ENCODE data around the gene NEDD4L.

- TF ChIP-seq, protein P1, sequence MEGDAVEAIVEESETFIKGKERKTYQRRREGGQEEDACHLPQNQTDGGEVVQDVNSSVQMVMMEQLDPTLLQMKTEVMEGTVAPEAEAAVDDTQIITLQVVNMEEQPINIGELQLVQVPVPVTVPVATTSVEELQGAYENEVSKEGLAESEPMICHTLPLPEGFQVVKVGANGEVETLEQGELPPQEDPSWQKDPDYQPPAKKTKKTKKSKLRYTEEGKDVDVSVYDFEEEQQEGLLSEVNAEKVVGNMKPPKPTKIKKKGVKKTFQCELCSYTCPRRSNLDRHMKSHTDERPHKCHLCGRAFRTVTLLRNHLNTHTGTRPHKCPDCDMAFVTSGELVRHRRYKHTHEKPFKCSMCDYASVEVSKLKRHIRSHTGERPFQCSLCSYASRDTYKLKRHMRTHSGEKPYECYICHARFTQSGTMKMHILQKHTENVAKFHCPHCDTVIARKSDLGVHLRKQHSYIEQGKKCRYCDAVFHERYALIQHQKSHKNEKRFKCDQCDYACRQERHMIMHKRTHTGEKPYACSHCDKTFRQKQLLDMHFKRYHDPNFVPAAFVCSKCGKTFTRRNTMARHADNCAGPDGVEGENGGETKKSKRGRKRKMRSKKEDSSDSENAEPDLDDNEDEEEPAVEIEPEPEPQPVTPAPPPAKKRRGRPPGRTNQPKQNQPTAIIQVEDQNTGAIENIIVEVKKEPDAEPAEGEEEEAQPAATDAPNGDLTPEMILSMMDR (IDR thresholded peaks at IDR 0.05 in 2 of 3, conservative IDR thresholded peaks at IDR 0.05 in 1 of 3; ENCODE audit: control insufficient read depth in 2 of 3, extremely low read depth in 1 of 3, insufficient read depth in 1 of 3, low read depth in 3 of 3, low read length in 3 of 3) = peak; percentile 38 to 62 (median 41); a peak in 5 of 6 replicates
- TF ChIP-seq POLR2A (IDR thresholded peaks at IDR 0.05; ENCODE audit: low read depth, low read length) = no peak
- no peak for TF ChIP-seq FOS (IDR thresholded peaks at IDR 0.05; ENCODE audit: borderline replicate concordance, extremely low read depth, insufficient read length)
- no peak for TF ChIP-seq TCF12 (IDR thresholded peaks at IDR 0.05; ENCODE audit: low read depth, low read length)
- TF ChIP-seq CEBPB (IDR thresholded peaks at IDR 0.05; ENCODE audit: borderline replicate concordance in 1 of 2, low read depth in 2 of 2, low read length in 2 of 2) = no peak
- peak; percentile 51; the same call in 1 of the 2 replicates for TF ChIP-seq SMC3 (IDR thresholded peaks at IDR 0.05; ENCODE audit: borderline replicate concordance, low read length)
Observed at GRCh38 chr18:58051765-58052460, 7.9 kb downstream of the NEDD4L start.
